Activated effector memory CD4-positive, alpha-beta T cell treated with Interleukin-2 at 50 U/mL for 16 hours (primary cell): ENCODE data around the gene SPACDR.
"Not testable (repeated sequence)": the region's sequence is repeated elsewhere in the genome, so short reads cannot be mapped to it uniquely, and the experiment has no call there.

Experiments
- DNase-seq: peaks from one replicate; pipeline ENCODE4 v3.0.0-alpha.2; 2020

Gene SPACDR

GRCh38 chr7:100464210-100464660, at the start of gene SPACDR:
SPACDR (minus strand) TSS chr7:100464260; CDS start chr7:100464025, 235 bp downstream.
- DNase-seq = no peak

GRCh38 chr7:100513212-100513810, 49.3 kb upstream of the SPACDR start:
- no peak for DNase-seq

- no peak for DNase-seq
These were observed 46.6 kb upstream of the SPACDR start for GRCh38 chr7:100510437-100511239.

- no peak for DNase-seq
These were observed 45.2 kb upstream of the SPACDR start for GRCh38 chr7:100509231-100509630.

GRCh38 chr7:100506356-100506923, 42.4 kb upstream of the SPACDR start:
- no peak for DNase-seq

- no peak for DNase-seq
These were observed 41.0 kb upstream of the SPACDR start for GRCh38 chr7:100504887-100505611.

- DNase-seq = not testable (repeated sequence)
These were observed 40.0 kb upstream of the SPACDR start for GRCh38 chr7:100504031-100504430.

- not testable (repeated sequence) for DNase-seq
These were observed 36.7 kb upstream of the SPACDR start for GRCh38 chr7:100500743-100501142.

- DNase-seq = no peak
These were observed 32.4 kb upstream of the SPACDR start for GRCh38 chr7:100496509-100496908.

- DNase-seq = peak; percentile 50
These were observed 29.6 kb upstream of the SPACDR start for GRCh38 chr7:100493476-100494264.

- no peak for DNase-seq
These were observed 28.8 kb upstream of the SPACDR start for GRCh38 chr7:100492738-100493475.

GRCh38 chr7:100491192-100491578, 27.1 kb upstream of the SPACDR start:
- no peak for DNase-seq

GRCh38 chr7:100490483-100491191, 26.6 kb upstream of the SPACDR start:
- no peak for DNase-seq

- no peak for DNase-seq
These were observed 25.8 kb upstream of the SPACDR start for GRCh38 chr7:100489824-100490223.

- DNase-seq = no peak
These were observed 25.1 kb upstream of the SPACDR start for GRCh38 chr7:100489121-100489520.

GRCh38 chr7:100488333-100489095, 24.5 kb upstream of the SPACDR start:
- DNase-seq = no peak

- DNase-seq = no peak
These were observed 22.8 kb upstream of the SPACDR start for GRCh38 chr7:100486753-100487446.

GRCh38 chr7:100486111-100486636, 22.1 kb upstream of the SPACDR start:
- DNase-seq = no peak

- DNase-seq = no peak
These were observed 21.4 kb upstream of the SPACDR start for GRCh38 chr7:100485471-100485876.
